GM19463 (cell line): ENCODE measurements around the gene PTGER4.
"Not testable (repeated sequence)": the region's sequence is repeated elsewhere in the genome, so short reads cannot be mapped to it uniquely, and the experiment has no call there.

Experiments
- ATAC-seq: cut with Tn5 transposase; IDR thresholded peaks from one replicate; pipeline ENCODE4 v1.9.1; 2021; ENCODE audit warnings: mild to moderate bottlenecking, moderate library complexity; ENCODE audit not compliant: unreplicated experiment

PTGER4 gene

DNA sequence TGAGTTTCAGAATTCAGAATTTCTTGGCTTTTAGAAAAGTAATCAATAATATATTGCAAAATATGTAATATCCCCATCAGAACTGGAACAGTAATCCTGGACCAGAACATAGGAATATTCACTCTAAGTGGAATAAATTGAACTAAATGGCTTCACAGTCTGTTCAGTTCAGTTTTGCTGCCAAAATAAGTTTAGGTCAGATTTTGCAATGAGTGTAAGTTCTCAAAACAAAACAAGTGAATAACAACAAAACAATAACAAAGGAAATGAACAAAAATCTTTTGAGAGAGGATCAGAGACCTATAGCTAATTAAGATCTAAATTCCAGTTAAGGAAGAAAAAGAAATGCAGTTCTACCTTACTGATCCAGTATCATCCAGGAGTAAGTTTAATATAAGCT is 9.3 kb downstream of the PTGER4 start:
- no peak for ATAC-seq

DNA sequence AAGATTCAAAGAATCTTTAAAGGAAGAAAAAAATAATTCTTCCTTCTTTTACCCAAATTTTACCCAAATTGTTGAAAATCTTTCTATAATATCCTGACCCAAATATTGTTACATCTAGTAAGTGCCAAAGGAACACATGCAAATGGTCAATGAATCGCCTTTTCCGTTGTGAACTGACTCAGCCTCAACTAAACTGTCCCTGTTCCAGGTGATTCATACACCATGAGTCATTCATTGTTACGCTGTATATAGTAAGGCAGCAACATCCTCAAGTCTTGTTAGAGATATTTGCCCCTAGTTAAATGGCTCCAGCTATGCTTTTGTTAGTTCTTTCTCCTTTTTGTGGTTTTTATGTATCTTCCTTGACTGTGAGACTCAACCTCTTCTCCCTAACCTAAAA is 9.7 kb downstream of the PTGER4 start:
- peak; percentile 65 for ATAC-seq

- no peak for ATAC-seq
Observed at GRCh38 chr5:40690267-40690666, 10.6 kb downstream of the PTGER4 start.

GRCh38 chr5:40691894-40692293 is 12.2 kb downstream of the PTGER4 start:
- ATAC-seq, result no peak

- no peak for ATAC-seq
Observed at GRCh38 chr5:40694433-40694832, 14.7 kb downstream of the PTGER4 start.

DNA sequence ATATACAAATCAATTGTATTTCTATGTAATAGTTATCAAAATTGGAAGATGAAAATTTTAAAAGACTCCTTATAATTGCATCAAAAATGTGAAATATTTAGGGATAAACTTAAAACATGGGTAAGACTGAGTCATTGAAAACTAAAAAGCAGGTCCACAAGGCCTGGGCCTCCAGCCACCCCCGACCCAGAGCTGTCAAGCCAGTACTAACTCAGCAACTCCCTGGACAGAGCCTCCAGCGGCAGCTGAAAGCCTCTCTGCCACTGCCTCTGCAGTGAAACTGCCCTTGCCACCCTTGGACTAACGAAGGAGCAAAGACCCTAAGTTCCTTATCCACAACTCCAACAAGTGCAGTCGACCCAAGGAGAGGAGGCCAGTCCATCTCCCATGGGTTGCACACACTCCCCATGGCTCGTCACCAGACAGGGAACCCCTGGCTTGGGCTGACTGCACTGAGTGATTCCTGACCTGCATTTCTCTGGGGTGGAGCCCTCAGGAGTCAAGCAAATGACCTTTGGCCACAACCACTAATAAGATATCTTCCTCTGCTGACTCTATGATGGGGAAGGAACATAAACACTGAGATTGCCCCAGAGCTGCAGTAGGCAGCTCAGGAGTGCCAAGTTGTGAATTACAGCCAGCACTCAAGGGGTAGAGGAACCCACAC is 20.5 kb downstream of the PTGER4 start:
- ATAC-seq, result no peak

GRCh38 chr5:40702027-40702426 is 22.3 kb downstream of the PTGER4 start:
- ATAC-seq, result not testable (repeated sequence)

GRCh38 chr5:40705484-40705883 is 25.8 kb downstream of the PTGER4 start:
- ATAC-seq, result not testable (repeated sequence)

- ATAC-seq, result not testable (repeated sequence)
Observed at GRCh38 chr5:40710575-40710974, 30.9 kb downstream of the PTGER4 start.

- no peak for ATAC-seq
Observed at GRCh38 chr5:40714001-40714400, 34.3 kb downstream of the PTGER4 start.

- no peak for ATAC-seq
Observed at GRCh38 chr5:40716000-40716399, 36.3 kb downstream of the PTGER4 start.

DNA sequence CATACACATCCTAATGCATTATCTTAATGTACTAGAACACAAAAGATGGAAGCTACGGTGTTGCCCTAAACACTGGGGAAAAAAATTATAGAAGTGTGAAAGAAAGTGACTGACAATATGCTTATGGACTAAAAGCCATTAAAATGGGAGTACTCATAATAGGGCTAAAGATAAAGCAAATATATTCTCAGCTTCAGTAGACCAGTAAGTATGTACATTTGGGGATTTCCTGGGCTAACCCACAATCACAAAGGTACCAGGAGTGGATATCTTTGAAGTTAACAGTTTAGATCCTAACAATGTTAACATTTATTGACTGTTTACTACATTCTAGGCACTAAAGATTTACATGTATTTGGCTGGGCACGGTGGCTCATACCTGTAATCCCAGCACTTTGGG is 36.9 kb downstream of the PTGER4 start:
- no peak for ATAC-seq

DNA sequence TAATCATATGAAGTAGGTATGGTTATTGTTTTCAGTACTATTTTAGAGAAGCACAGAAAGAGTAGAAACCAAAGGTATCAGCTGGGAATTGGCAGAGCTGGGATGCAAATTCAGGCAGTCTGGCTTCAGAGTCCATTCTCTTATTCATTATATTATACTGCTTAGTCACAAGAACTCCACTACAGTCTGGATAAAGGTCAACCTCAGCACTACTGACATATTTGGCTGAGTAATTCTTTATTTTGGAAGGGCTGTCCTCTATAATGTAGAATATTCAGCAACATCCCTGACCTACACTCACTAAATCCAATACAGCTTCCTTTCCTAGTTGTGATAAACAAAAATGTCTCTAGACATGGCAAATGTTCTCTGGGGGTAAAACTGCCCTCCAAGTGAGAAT is 37.6 kb downstream of the PTGER4 start:
- ATAC-seq, result no peak

GRCh38 chr5:40720069-40720468 is 40.4 kb downstream of the PTGER4 start:
- ATAC-seq, result no peak

DNA sequence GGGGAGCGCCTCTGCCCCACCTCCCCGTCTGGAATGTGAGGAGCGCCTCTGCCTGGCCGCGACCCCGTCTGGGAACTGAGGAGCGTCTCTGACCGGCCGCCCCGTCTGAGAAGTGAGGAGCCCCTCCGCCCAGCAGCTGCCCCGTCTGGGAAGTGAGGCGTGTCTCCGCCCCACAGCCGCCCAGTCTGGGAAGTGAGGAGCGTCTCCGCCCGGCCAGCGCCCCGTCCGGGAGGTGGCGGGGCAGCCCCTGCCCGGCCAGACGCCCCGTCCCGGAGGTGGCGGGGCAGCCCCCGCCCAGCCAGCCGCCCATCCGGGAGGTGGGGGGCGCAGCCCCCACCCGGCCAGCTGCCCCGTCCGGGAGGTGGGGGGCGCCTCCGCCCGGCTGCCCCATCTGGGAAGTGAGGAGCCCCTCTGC is 42.8 kb downstream of the PTGER4 start:
- not testable (repeated sequence) for ATAC-seq

DNA sequence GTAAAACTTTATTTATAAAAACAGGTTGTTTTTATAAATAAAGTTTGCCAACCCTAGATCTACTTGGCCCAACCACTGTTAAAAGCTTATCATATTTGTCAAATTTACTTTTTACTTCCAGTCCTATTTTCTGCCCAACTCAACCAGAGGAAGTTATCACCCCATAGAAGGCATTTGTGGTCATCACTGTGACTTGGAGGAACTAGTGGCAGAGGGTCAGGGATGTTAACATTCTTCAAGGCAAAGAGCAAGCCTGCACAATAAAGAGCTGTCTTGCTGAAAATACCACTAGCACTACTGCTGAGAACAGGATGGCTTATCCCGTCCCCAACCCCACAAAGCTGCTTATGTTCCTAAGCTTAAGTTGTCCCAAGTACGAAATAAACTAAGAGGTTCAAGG is 53.7 kb downstream of the PTGER4 start:
- ATAC-seq, result no peak

GRCh38 chr5:40733879-40734563 is 54.3 kb downstream of the PTGER4 start:
- ATAC-seq, result no peak

- no peak for ATAC-seq
Observed at GRCh38 chr5:40734986-40735385, 55.3 kb downstream of the PTGER4 start.

- ATAC-seq, result no peak
Observed at GRCh38 chr5:40735609-40736008, 55.9 kb downstream of the PTGER4 start.

GRCh38 chr5:40736103-40736875 is 56.6 kb downstream of the PTGER4 start:
- ATAC-seq, result peak; percentile 69

- no peak for ATAC-seq
Observed at GRCh38 chr5:40738502-40738901, 58.8 kb downstream of the PTGER4 start.
